Fibroblast of the aortic adventitia (primary cell): Measurements from ENCODE around the gene ID2. TPM values are rescaled to one million over a fixed set of nuclear protein-coding genes. Genes with fewer than 3 reads are reported as not detected.
A peak's percentile ranks its signal among the peaks of the same experiment; 100 is the strongest.

Experiments used
- DNase-seq: peaks from one replicate; pipeline ENCODE4 v3.0.0-alpha.2; 2010; ENCODE audit warnings: low read depth
- H3K4me3 ChIP-seq: 2 replicates; pipeline ENCODE4 v1.5.1; 2011; ENCODE audit warnings: low read depth, mild to moderate bottlenecking, control low read depth, low read length, moderate library complexity
- CTCF ChIP-seq: IDR thresholded peaks from 2 replicates; pipeline ENCODE4 v1.5.1; 2011; ENCODE audit warnings: mild to moderate bottlenecking, low read length, control low read depth, inconsistent platforms; ENCODE audit not compliant: insufficient read depth
- total RNA-seq: library from RNA; depleted of rRNA; stranded (reverse); fragments of >200 nt; gene quantifications from 2 replicates; pipeline ENCODE4 v1.2.3, GENCODE V29; 2012; ENCODE audit warnings: low replicate concordance

Gene ID2
- total RNA-seq, 1 donor, result 207 TPM

DNA sequence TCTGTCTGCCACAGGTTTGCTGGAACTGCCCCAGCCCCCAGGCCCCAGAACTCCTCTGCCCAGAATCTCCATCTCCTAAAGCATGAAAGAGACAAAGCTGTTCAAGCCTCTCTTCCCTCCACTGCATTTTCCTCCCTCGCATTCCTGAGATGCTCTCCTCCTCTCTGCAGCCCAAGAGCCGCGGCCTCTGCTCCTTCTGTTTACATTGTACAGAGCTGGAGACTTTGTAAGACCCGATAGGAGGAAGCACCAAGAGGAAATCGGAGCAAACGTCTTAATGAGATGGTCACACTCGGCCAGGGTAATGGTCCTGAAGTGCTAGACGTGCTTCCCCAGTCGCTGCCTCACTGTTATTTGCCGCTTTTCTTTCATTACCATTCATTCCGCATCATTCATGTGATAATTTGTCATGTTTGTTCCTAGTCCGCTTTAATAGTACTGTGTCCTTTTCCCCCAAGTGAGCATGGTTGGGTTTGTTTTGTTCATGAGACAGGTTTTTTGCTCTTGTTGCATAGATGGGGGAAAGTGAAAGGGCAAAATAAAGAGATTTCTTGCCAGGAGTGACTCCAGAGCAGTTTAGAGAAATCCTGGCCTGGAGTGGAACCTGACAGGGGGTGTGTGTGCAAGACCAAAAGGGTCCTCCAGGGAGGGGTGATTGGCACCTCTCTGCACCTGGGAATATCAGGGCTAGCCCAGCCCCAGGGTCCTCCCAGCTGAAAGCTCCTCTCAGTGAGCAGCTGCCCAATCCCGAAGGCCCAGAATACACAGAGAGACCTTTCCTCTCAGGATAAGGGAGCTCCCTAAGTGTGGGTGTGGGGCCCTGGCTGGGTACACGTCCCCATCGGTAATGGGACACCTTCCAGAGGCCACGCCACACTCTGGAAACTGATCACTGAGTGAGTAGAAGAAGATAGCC lies 44.9 kb upstream of the ID2 start:
- no peak overlapping the region for H3K4me3 ChIP-seq
- peak; percentile 56 for DNase-seq
- no peak for TF ChIP-seq CTCF

- no peak for TF ChIP-seq CTCF
- no peak overlapping the region for H3K4me3 ChIP-seq
- no peak for DNase-seq
Observed at GRCh38 chr2:8638327-8638726, 43.5 kb upstream of the ID2 start.

DNA sequence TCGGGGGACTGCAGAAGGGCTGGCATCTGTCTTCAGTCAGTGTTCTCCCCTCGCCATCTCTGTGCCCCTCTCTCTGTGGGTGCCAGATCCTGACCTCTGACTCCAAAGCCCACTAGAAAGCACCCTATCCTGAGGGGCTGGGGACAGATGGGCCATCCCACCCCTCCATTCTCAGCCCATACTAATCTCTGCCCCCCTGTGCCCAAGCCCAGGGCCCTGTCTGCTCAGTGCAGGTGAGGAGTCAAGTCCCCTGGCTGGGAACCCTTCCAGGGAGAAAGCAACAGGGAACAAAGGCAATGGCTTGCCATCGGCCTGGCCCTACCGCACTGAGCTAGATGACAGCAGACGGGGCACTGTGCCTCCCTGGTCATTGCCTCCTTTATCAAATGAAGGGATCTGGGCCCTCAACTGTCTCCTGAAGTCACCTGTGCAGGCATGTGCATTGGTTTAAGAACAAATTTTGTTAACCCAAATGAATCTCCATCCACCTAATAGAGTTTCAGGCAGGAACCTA lies 42.7 kb upstream of the ID2 start:
- no peak overlapping the region for H3K4me3 ChIP-seq
- DNase-seq, result no peak
- no peak for TF ChIP-seq CTCF

GRCh38 chr2:8640498-8640897 lies 41.4 kb upstream of the ID2 start:
- TF ChIP-seq CTCF, result no peak
- H3K4me3 ChIP-seq, result no peak overlapping the region
- no peak for DNase-seq

GRCh38 chr2:8641301-8641965 lies 40.4 kb upstream of the ID2 start:
- no peak overlapping the region for H3K4me3 ChIP-seq
- no peak for TF ChIP-seq CTCF
- no peak for DNase-seq

DNA sequence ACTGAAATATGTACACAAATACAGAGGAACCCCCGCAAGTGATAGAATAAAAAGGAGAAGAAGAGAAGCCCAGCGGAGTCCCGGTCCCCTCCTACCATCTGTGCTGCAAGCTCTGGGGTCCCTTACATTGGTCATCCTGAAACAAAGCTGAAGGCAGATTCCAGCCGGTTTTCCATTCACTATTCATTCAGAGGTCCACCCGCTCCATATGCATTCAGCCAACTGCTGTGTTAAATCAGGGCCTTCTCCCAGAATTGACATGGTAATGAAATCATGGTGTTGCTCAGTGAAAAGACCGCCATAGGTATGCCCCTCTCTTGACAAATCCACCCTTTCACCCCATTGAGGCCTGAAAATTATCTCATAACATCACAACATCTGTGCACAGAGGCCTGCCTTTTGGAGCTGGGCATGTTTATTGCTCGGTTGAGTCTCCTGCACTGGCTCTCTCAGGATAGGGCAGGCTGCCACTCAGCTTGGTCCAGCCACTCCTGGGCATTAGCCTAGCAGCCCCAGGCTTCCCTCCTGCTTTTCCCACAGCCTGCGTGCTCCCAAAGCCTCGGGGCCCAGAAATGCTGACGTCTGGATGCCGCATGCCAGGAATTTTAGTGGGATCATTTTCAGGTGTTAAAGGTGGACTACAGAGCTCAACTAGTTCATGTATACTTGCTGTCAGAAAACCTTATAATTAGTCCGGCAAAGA lies 39.3 kb upstream of the ID2 start:
- no peak overlapping the region for H3K4me3 ChIP-seq
- DNase-seq, result no peak
- no peak for TF ChIP-seq CTCF
